NCI-H1048 (cell line): ENCODE data around the gene CCDC40.
"Not testable (repeated sequence)": the region's sequence is repeated elsewhere in the genome, so short reads cannot be mapped to it uniquely, and the experiment has no call there.

Experiments
- DNase-seq: peaks from one replicate; lab custom pipeline; 2025; lab: John Stamatoyannopoulos, UW

The CCDC40 gene

GRCh38 chr17:80082403-80083135, 46.1 kb downstream of the CCDC40 start:
- DNase-seq, result peak; percentile 28

- DNase-seq, result no peak
Observed at GRCh38 chr17:80083136-80083661, 46.8 kb downstream of the CCDC40 start.

DNA sequence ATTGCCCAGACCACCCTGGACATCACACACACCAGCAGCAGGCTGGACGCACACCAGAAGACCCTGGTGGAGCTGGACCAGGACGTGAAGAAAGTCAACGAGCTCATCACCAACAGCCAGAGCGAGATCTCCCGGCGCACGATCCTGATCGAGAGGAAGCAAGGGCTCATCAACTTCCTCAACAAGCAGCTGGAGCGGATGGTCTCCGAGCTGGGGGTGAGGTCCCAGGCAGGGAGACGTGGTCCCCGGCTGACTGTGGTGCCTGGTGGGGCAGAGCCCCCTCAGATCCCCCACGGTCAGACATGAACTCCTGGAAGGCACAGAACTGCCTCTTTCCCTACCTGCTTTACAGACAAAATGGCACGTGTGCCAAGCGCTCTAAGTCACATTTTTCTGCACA, 48.3 kb downstream of the CCDC40 start:
- no peak for DNase-seq

GRCh38 chr17:80086081-80086480, 49.6 kb downstream of the CCDC40 start:
- DNase-seq, result no peak

DNA sequence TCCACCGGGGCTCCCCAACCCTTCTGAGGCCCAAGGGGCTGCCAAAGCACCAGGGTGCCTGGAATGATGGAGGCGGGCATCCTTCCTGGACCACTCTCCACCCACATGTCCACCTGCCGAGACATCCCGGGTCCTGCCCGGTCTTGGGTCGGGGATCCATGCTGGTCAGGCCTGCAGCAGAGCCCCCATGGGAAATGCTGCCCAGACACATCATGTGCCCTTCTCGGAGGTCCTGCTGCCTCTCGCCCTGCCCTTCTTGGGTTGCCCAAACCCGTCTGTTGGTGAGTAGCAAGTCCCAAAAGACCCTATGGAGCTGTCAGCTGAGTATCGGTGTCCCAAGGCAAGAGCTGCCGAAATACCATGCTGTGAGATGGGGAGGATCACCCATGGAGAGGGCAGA, 50.2 kb downstream of the CCDC40 start:
- no peak for DNase-seq

DNA sequence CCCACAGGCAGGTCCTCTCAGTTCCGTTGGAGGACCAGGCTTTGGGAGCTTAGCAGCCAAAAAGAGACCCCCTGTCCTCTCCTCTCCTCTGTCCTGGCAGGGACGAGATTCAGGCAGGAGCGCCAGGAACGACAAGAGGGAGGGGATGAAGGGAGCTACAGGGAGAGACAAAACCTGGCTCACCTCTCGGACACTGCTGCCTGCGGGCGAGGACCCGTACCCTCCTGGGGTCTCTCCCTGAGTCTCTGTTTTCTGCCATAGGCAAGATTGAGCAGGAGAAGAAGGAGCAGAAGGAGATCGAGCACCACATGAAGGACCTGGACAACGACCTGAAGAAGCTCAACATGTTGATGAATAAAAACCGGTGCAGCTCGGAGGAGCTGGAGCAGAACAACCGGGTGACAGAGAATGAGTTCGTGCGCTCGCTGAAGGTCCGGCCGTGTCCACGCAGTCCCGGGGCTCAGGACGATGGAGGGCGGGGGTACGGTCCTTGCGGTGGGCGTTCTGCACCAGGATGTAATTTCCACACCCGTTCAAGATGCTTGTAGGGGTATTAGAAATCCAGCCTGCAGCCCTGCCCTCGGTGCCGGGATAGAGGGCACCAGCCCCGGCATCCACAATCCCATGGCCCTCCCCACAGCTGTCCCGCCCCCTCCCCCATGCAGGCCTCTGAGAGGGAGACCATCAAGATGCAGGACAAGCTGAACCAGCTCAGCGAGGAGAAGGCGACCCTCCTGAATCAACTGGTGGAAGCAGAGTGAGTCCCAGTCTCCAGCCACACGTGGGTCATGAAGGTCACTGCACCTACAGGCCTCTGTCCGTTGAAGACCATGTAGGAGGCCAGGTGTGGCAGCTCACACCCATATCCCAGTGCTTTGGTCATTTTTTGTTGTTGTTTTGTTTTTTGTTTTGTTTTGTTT, 51.2 kb downstream of the CCDC40 start:
- DNase-seq, result no peak

DNA sequence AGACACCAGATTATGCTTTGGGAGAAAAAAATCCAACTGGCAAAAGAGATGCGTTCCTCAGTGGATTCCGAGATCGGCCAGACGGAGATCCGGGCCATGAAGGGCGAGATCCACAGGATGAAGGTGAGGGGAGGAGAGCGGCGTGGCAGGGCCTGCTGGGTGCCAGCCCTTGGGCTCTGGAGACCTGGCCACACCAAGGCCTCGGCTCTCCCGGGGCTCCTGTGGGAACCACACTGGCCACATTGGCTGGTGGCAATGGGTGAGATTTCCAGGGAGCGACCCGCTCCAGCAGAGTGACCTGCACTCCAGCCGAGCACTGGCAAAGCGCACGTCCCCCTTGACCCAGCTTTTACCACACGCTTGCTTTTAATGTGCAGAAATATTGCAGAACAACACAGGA, 53.3 kb downstream of the CCDC40 start:
- DNase-seq, result no peak

- DNase-seq, result not testable (repeated sequence)
Observed at GRCh38 chr17:80090164-80090563, 53.7 kb downstream of the CCDC40 start.

- no peak for DNase-seq
Observed at GRCh38 chr17:80091376-80091775, 54.9 kb downstream of the CCDC40 start.

- no peak for DNase-seq
Observed at GRCh38 chr17:80092959-80093358, 56.5 kb downstream of the CCDC40 start.

DNA sequence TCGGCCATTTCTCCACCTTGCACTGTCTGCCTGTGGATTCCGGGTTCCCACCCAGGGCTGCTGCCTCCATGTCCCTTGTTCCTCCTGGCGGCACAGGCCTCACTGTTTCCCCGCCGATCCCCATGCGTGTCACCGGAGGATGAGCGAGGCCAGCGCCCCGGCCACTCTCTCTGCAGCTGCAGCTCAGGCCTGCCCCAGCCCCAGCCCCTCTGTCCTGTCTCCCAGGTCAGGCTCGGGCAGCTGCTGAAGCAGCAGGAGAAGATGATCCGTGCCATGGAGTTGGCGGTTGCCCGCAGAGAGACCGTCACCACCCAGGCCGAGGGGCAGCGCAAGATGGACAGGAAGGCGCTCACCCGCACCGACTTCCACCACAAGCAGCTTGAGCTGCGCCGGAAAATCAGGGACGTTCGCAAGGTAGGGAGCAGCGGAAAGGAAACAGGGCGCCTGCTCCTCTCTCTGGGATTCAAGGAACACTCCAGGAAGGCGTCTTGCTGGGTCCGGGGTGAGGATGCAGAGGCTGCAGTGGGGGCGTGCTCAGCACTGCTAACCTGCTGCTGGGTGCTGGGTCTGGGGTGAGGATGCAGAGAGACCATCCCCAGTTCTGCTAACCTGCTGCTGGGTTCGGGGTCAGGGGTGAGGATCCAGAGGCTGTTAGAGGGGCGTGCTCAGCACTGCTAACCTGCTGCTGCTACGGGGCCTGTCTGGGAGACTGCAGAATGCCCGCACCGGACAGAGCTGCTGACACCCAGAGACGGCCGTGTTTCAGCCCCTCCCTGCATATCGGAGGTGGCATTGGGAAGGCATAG, 58.8 kb downstream of the CCDC40 start:
- no peak for DNase-seq

DNA sequence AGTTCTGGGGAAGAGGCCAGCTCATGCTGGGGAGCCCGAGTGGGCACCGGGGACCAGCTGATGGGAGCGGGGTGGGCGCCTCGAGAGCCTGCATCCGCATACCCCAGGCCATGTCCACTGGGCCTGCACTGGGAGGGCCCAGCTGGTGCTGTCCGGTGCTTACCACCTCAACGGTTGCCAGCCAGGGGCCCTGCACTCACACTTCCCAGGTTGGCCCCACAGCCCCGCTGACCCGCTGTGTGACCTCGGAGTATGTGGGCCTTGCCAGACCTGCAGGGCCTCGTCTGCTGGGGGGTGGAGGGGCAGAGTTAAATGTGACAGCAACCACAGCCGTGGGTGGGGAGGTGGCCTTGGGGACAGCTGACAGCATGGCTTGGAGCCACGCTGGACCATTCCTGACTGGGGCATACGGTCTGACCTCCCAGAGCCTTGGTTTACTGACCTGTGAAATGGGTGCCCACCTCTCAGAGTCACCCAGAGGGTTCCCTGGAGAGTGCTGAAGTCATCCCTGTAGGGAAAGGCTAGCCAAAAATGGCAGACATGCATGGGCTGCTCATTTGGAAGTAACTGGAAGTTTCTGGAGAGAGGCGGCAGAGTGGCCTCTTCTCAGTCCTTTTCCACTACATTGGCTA, 59.5 kb downstream of the CCDC40 start:
- no peak for DNase-seq

DNA sequence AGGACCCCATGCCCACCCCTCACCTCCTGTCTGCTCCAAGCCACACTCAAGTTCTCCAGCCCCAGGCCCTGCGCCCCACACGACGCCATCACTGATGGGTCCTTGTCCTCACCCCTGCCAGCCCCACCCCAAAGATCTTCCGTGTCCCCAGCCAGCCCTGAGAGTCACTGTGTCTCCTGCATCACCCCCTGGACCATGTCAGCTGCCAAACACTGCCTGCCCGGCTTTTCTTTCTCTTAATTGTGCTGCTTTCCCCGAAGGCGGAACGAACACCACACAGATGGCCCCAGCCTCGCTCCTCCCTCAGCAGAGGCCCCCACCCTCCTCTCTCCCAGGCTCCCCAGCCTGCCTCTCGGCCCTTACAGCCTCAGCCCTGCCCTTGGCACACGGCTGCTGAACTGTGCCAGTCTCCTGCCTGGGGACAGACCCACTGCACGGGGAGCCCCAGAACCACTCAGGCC, 60.1 kb downstream of the CCDC40 start:
- no peak for DNase-seq

DNA sequence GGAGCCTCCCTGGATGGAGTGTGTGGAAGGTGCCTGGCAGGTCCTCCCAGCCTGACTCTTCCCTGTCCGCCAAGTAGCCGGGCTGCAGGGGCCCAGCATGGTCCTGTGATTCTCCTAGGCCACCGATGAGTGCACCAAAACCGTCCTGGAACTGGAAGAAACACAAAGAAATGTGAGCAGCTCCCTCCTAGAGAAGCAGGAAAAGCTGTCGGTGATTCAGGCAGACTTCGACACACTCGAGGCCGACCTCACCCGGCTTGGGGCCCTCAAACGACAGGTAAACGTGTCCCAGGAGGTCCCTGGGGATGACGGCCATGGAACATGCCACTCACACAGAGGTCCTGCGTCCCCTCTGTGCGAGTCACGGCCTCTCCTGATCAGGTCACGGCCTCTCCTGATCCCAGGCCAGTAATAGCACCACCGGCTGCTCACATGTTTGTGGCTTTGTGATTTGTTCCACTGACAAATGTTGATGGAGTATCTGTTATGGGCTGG, 60.7 kb downstream of the CCDC40 start:
- no peak for DNase-seq

DNA sequence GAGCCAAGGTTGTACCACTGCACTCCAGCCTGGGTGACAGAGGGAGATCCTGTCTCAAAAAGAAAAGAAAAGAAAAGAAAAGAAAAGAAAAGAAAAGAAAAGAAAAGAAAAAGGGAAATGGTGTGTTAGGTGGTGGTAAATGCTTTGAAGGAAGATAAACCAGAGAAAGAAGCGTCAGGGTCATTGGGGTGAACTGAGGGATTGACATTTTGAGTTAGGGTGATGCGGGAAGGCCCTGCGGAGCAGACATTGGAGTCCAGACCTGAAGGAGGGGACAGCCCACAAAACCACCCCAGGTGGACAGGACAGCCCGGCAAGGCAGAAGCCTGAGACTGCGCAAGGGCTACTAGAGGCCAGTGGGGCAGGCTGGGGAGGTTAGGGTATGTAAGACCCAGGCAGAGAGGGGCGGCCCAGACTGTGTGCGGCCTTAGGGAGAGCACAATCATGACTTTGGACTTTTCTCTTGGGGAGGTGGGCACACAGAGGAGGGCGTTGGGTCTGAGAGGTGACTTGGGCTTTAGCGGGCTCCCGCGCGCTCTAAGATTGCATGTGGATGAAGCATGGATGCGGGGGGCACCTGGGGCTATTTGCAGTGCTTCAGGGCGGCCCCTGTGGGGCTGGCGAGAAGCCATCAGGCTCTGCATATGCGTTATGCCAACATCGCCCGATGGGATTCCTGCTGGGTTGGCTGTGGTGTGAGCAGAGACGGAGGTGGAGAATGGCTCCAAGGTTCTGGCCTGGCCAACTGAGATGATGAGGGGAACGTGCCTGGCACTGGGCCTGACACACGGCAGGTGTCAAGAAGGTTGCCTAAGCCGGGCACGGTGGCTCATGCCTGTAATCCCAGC, 61.6 kb downstream of the CCDC40 start:
- no peak for DNase-seq

- DNase-seq, result no peak
Observed at GRCh38 chr17:80099291-80100034, 63.0 kb downstream of the CCDC40 start.

GRCh38 chr17:80100035-80100323, 63.5 kb downstream of the CCDC40 start:
- DNase-seq, result no peak

DNA sequence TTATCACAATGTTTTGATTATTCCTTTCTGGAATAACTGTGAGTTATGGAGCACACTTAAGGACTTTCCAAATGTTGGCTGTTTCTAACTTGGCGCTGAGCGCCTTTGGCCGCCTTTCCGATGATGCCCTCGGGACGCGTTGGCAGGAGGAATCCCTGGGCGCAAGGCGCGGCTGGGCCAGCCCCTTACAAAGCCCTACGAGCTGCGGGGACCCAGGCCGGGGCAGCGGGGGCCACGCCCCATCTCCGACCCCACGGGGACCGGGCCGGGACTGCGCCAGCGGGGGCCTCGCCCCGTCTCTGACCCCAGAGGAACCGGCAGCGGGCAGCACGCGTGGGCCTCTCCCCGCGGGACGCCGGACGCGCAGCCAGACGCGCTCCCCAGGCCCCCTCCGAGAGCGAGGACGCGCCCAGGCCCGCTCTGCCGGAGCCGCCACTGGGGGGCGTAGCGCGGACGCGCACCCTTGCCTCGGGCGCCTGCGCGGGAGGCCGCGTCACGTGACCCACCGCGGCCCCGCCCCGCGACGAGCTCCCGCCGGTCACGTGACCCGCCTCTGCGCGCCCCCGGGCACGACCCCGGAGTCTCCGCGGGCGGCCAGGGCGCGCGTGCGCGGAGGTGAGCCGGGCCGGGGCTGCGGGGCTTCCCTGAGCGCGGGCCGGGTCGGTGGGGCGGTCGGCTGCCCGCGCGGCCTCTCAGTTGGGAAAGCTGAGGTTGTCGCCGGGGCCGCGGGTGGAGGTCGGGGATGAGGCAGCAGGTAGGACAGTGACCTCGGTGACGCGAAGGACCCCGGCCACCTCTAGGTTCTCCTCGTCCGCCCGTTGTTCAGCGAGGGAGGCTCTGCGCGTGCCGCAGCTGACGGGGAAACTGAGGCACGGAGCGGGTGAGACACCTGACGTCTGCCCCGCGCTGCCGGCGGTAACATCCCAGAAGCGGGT, 64.8 kb downstream of the CCDC40 start, which contains the start of gene GAA:
GAA (plus strand) TSS at position 571 of the 935 bp plus-strand sequence. CDS start 3,006 bp downstream, outside the sequence.
- DNase-seq, result peak; percentile 62
